Measurements from ENCODE around the gene NRCAM. TPM values are rescaled to one million over a fixed set of nuclear protein-coding genes. Genes with fewer than 3 reads are reported as not detected.

NRCAM gene
- total RNA-seq, 1 donor from 2014 or later, result 39.0 TPM

GRCh38 chr7:108124820-108125219 is 331.4 kb downstream of the NRCAM start:
- Histone ChIP-seq H3K36me3 (ENCODE audit: control insufficient read depth, insufficient read depth, low read length) (no peaks in the 10 kb centered on the region), H3K27me3 (ENCODE audit: control insufficient read depth, insufficient read depth, low read length) (no peaks in the 10 kb centered on the region), H3K4me3 (ENCODE audit: low read depth, low read length) (no peak overlapping the region)
- no peak for TF ChIP-seq CTCF (IDR thresholded peaks at IDR 0.05; ENCODE audit: insufficient read depth, low read length, poor library complexity, severe bottlenecking)
- no peak for DNase-seq (ENCODE audit: low read depth)

- Histone ChIP-seq H3K27me3 (ENCODE audit: control insufficient read depth, insufficient read depth, low read length) (no peaks in the 10 kb centered on the region), H3K4me3 (ENCODE audit: low read depth, low read length) (no peak overlapping the region), H3K36me3 (ENCODE audit: control insufficient read depth, insufficient read depth, low read length) (no peaks in the 10 kb centered on the region)
- DNase-seq (ENCODE audit: low read depth), result no peak
- no peak for TF ChIP-seq CTCF (IDR thresholded peaks at IDR 0.05; ENCODE audit: insufficient read depth, low read length, poor library complexity, severe bottlenecking)
Observed at GRCh38 chr7:108122181-108122580, 334.1 kb downstream of the NRCAM start.

- no peaks in the 10 kb centered on the region for H3K36me3 ChIP-seq (ENCODE audit: control insufficient read depth, insufficient read depth, low read length)
- no peak for DNase-seq (ENCODE audit: low read depth)
- no peaks in the 10 kb centered on the region for H3K27me3 ChIP-seq (ENCODE audit: control insufficient read depth, insufficient read depth, low read length)
- TF ChIP-seq CTCF (IDR thresholded peaks at IDR 0.05; ENCODE audit: insufficient read depth, low read length, poor library complexity, severe bottlenecking), result no peak
- H3K4me3 ChIP-seq (ENCODE audit: low read depth, low read length), result no peak overlapping the region
Observed at GRCh38 chr7:108120933-108121332, 335.3 kb downstream of the NRCAM start.

- no peak for TF ChIP-seq CTCF (IDR thresholded peaks at IDR 0.05; ENCODE audit: insufficient read depth, low read length, poor library complexity, severe bottlenecking)
- no peak for DNase-seq (ENCODE audit: low read depth)
- no peaks in the 10 kb centered on the region for H3K27me3 ChIP-seq (ENCODE audit: control insufficient read depth, insufficient read depth, low read length)
- H3K36me3 ChIP-seq (ENCODE audit: control insufficient read depth, insufficient read depth, low read length), result no peaks in the 10 kb centered on the region
- no peak overlapping the region for H3K4me3 ChIP-seq (ENCODE audit: low read depth, low read length)
Observed at GRCh38 chr7:108120196-108120595, 336.0 kb downstream of the NRCAM start.

- H3K4me3 ChIP-seq (ENCODE audit: low read depth, low read length), result no peak overlapping the region
- H3K36me3 ChIP-seq (ENCODE audit: control insufficient read depth, insufficient read depth, low read length), result no peaks in the 10 kb centered on the region
- TF ChIP-seq CTCF (IDR thresholded peaks at IDR 0.05; ENCODE audit: insufficient read depth, low read length, poor library complexity, severe bottlenecking), result no peak
- DNase-seq (ENCODE audit: low read depth), result no peak
- no peaks in the 10 kb centered on the region for H3K27me3 ChIP-seq (ENCODE audit: control insufficient read depth, insufficient read depth, low read length)
Observed at GRCh38 chr7:108118959-108119358, 337.3 kb downstream of the NRCAM start.

GRCh38 chr7:108114117-108114841 is 342.0 kb downstream of the NRCAM start:
- TF ChIP-seq CTCF (IDR thresholded peaks at IDR 0.05; ENCODE audit: insufficient read depth, low read length, poor library complexity, severe bottlenecking), result peak; percentile 60
- H3K4me3 ChIP-seq (ENCODE audit: low read depth, low read length), result no peak overlapping the region
- no peaks in the 10 kb centered on the region for H3K36me3 ChIP-seq (ENCODE audit: control insufficient read depth, insufficient read depth, low read length)
- no peak for DNase-seq (ENCODE audit: low read depth)
- H3K27me3 ChIP-seq (ENCODE audit: control insufficient read depth, insufficient read depth, low read length), result no peaks in the 10 kb centered on the region

All from kidney epithelial cell (primary cell).